Anterior cingulate cortex (tissue), 58 donors: ENCODE results near the gene DRGX.

Source experiments
- DNase-seq, 58 donors: peaks; one replicate each; lab custom pipeline; 2025; lab: John Stamatoyannopoulos, UW

DRGX gene

DNA sequence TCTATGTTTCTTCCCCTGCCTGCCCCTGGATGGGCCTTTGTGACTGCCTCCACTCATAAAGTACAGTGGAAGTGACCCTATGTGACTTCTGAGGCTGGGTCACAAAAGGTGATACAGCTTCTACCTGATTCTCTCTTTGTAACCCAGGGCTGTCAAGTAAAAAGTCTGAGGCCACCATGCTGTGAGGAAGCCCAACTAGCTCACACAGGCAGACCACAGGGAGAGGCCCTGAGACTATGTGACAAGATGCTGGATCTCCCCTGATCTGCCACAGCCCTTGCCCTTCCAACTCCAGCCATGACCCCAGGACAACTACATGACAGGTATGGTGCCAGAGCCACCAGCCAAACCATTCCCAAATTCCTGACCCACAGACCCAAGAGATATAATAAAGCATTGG, 45.8 kb downstream of the DRGX start:
- DNase-seq, result no peak

DNA sequence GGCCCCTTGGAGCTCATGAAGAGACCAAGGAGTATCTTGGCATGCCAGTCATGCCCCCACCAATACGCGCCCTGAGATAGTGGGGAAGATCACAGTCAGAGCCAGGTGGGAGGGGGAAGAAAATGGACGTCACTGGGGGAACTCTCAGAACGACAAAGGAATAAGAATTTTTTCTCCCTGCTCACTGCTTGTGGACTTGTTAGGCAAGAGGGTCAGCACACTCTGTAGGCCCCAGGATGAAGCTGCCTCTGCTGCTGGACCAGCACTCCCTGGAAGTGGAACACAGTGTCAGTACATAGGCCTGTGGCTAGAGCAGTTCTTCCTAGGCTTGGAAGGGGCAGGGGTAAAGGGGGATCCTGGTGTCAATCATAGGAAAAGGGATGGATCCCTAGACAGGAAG, 46.5 kb downstream of the DRGX start:
- DNase-seq, result no peak

DNA sequence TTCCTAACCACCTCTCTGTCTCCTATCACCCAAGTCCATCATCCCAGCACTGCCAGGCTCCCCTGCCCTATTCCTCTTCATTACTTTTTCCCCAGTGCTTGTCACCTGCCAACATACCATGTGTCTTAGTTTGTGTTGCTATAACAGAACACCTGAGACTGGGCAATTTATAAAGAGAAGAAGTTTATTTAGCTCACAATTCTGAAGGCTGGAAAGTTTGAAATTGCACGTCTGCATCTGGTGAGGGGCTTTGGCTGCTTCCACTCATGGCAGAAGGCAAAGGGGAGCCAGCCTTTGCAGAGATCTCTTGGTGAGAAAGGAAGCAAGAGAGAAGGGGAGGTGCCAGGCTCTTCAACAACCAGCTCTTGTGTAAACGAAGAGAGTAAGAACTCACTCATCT, 47.3 kb downstream of the DRGX start:
- no peak for DNase-seq

DNA sequence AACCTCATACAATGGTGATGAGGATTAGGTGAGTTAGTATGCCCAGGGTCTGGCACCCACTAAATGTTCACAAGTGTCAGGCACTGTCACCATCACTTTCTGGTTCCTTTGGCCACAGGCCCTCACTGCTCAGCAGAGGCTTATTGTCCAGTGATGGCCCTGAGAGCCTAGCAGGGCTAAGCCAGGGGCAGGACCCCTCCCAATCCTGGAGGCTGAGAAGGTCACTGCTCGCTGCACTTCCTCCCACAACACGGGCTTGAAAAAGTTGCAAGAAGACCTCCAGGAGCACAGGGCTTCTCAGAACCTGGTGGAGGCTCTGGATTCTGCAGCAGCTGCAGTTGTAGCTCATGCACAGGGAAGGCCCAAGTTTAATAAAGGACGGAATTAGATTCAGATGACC, 48.1 kb downstream of the DRGX start:
- no peak for DNase-seq

DNA sequence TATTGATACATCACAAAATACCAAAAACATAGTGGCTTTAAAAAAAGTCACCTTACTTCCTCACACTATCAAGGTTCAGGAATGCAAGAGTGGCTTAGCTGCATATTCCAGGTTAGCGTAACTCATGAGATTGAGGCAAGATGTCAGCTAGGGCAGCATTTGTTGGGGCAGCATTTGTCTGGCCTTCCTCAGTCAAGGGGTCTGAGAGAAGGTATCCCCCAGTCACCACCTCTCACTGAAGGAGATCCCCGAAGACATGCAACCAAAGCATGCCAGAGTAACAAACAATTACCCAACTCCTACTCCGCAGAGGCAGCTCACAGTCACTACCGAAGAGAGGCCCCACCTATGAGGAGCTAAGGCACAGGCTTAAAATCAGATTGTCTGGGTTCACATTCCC, 48.5 kb downstream of the DRGX start:
- no peak for DNase-seq

DNA sequence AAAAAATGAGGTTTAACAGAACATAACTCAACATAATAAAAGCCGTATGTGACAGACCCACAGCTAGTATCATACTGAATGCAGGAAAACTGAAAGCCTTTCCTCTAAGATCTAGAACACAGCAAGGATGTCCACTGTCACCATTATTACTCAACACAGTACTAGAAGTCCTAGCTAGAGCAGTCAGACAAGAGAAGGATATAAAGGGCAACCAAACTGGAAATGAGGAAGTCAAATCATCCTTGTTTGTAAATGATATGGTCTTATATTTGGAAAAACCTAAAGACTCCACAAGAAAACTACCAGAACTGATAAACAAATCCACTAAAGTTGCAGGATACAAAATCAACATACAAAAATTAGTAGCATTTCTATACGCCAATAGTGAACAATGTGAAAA, 51.0 kb downstream of the DRGX start:
- no peak for DNase-seq

DNA sequence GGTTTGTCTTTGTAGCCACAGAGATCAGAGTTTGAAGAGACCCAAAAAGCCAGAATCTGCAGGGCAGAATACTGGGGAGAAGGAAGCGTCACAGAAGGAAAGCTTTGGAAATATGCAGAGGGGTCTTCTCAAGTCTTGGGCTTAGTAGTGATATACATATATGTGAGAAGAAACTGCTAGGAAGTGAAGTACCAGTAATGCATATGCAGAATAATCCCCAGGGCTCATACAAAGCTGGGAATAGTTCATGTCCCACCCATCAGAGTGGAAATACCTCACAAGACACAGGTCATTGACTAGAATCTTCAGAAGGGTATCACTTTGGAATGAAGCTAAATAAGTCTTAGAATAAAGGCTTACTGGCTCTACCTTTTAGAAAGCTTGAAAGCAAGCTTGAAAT, 57.3 kb downstream of the DRGX start:
- DNase-seq, result no peak

DNA sequence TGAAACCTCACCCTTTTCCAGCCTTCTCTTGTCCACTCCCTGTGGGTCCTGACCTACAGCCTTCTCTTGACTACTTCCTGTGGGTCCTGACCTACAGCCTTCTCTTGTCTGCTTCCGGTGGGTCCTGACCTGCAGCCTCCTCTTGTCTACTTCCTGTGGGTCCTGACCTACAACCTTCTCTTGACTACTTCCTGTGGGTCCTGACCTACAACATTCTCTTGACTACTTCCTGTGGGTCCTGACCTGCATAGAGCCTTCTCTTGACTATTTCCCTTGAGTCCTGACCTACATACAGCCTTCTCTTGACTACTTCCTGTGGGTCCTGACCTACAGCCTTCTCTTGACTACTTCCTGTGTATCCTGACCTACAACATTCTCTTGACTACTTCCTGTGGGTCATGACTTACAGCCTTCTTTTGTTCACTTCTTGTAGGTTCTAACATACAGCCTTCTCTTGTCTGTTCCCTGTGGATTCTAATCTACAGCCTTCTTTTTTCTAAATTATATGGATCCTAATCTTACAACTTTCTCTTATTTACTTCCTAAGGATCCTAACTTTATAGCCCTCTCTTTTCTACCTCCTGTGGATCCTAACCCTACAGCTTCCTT, 60.4 kb downstream of the DRGX start:
- DNase-seq, result no peak

DNA sequence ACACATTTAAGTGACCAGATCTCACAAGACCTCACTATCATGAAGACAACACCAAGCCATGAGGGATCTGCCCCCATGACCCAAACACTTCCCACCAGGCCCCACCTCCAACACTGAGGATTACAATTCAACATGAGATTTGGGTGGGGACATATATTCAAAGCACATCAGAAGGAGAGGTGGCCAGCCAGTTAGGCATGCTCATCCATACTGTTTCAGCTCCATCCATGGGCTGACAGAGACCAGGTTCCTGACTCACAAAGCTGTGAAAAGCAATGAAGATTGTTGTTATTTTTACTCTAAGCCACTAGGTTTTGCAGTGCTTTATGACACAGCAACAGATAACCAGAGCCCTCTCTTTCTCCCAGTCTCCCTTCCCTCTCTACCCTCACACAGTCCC, 60.9 kb downstream of the DRGX start:
- DNase-seq, result no peak

DNA sequence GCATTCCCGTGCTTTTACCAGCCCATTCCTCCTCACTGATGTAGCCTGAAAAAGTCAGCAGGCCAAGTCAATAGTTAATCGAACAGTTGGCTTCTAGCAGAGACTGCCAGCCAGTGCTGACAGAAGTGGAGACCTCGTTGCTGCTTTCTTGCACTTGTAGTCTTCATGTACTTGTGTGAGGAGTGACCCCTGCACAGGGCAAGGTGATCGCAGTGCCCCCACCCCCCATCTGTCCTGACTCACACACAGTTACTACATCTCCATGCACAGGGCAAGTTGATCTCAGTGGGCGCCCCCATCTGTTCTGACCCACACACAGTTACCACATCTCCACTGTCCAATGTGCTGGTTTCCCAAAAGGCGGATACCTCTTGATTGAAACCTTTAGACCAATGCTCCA, 62.7 kb downstream of the DRGX start:
- no peak for DNase-seq

DNA sequence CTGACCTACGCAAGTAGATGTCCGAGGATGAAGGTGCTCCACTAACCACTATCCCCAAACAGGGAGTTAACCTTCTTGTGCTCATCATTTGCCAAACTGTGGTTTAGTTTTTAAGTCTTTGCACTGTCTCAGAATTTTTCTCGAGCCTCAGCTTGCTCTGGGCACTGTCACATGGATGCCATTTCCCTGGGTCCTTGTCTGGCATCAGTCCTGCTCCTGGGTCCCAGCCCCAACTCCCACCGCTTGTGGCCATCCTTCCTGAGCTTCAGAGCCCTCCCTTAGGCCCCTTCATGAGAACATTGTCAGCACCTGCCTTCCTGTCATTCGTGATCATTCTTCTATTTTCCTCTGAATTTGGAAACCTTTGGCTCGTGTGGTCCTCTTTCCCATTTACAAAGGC, 63.1 kb downstream of the DRGX start:
- no peak for DNase-seq

DNA sequence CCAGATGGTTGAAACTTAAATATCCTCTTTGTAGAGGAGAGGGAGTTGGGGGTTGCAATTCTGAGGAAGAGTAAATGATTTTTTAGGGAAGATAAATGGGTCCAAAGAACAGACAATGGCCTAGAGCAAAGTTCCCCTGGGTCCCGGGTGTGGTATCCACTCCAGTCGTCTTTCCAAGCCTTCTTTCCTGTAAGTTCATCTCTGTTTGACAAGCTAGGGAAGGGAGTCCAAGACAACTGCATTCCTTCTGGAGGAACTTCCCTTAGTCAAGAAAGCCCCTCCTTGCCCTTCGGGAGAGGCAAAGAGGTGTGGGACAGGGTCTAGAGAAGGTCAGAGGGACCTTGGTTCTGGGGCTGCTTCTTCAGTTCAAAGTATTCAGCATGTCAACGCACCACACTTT, 63.6 kb downstream of the DRGX start:
- DNase-seq, result no peak

DNA sequence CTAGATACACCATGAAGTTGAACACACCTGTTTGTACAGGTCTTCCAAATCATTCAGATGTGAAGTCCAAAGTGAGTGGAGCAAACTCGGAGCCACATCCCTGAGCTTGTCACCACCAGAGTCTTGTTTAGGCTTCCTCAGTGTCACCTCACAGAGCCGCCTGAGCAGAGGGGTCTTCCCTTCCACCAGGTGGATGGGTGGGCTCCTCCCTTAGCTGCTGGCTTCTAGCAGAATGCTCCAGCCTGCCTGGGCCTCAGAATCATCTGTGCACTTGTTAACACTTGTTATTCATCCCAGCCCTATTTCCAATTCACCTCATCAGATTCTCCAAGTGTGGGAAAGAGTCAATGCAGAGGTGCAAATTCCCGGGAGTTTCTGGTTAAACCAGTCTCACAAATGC, 64.5 kb downstream of the DRGX start:
- DNase-seq, result no peak

DNA sequence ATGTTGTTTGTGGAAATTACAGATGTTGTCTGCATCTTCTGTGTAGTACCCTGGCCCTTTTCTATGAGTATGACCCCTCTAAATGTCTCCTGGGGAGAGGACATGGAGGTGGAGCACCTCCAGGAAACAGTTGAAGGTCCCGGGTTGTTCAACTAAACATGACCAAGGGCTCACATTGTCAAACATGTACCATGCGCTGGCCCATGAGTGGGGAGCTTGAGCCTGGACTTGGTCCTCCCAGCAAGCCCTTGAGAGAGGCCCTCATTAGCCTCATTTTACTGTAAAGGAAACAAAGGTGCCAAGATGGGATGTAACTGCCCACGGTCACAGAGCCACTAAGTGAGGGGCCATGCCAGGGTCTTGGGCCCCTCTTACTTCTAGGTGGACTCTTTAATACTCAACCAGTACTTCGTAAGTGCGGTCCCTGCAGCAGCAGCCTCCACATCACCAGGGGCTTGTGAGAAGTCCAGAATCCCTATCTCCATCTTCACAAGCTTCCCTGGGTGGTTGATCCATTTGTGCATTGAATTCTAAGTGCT, 65.7 kb downstream of the DRGX start:
- no peak for DNase-seq

DNA sequence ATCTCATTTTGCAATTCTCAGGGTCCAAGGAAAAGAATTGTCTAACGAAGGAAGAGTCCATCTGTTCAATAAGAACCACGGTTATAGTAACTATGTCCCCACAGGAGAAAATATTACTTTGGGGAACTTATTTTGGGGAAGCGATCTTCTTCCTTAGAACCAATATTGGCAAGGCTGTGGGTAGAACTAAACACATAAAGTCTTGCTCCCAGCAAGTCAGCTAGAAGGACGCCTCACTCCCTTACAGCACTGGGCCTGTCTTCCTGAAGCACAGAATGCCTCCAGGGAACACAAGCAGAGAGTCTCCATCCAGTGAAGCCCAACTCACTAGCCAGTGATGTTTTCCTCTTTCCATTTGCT, 66.8 kb downstream of the DRGX start:
- no peak for DNase-seq

DNA sequence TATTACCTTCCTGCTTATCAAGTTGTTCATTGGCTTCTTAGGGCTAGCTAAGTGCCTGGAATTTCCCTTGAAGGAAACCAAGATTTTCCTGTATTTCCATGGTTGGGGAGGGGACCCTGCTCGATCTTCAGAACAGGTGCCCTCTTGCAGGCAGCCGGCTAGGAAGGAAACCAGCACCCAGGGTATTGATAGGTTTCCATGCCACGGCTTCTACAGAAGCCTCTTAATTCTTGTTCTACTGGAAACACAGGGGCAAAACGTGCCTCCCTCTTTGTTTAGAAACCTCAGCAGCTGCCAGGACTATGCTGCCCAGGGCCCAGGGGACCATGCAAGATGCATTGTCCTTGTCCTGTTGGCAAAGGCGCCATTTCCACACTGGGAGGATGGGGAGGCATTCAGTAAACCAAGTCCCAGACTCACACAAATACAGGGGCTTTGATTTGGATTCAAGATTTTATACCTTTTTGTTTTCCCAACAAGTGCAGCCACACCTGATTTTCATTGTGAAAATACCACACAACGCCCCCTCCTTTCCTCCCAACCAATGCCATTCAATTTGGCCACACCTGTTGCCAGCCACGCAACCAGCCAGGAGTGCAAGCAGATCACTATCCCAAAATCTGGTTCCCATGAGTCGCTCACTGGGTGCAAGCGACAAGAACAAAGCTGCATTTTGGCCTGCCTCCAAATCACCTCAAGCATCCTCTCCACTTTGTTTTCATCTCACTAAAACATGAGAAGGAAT, 67.3 kb downstream of the DRGX start:
- no peak for DNase-seq

DNA sequence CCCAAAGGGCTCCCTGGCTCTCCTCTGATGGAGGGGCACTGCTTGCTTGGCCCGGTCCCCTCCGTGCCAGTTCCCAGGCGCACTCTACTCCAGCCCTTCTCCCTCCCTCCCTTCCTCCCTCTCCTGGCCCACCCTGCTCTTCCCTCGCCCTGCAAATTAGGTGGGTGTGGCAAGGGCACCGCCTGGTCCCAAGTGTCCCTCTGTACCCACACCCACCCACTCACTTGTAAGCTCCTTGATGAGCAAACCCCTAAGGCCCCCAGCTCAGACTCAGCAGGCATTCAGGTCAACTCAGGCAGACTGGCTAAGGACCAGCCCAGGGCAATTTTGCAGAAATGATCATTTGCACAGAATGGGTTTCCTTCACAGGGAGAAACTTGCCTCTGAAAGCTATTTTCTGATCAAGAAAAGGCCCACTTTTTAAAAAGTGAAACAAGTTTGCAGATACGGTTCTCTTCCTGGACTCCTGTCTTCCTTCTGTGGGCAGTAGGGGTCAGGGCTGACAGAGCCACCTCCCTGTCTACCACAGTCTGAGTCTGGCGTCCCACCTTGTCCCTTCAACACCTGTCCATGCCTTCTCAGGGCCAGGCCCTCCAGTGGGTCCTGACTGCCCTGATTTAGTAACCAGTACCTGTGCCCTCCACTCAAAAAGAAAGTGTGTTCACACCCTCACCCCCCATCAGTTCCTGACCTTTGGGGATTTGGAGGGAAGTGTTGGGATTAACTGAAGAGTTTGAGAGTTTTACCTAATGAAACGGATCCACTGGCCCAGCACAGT, 68.7 kb downstream of the DRGX start:
- DNase-seq, result no peak

DNA sequence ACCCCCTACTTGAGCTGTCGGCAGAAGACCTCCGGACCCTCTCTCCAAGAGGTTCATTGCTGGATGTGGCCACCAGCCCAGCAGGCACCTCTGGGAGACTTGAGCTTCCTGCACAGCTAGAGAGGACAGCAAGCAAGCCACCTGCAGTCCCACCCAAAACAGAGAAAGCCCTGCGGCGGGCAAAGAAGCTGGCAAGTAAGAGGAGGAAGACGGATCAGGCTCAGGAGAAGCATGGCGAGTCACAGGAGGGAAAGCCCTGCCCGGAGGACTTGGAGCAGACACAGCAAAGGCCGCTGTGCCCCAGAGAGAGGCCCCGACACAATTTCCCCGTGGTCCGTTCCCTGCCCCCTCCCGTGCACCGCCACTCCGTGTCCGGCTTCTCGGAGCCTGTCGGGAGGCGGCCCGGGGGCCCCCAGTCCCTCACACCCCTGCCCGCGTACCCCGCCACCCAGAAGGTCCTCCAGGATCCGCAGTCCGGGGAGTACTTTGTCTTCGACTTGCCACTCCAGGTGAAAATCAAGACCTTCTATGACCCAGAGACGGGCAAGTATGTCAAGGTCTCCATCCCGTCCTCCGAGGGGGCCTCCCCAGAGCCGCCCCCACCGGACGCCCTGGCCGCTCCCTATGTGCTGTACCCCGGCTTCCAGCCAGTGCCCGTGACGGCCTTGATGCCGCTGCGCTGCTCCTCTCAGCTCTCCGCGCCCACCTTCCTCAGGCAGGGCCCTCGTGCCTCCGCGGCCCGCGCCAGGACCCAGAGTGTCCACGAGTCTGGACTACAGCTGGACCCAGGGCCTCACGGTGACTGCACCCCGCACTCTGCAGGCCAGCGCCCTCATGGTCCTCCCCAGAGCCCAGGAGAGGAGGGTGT, 69.7 kb downstream of the DRGX start:
- no peak for DNase-seq

DNA sequence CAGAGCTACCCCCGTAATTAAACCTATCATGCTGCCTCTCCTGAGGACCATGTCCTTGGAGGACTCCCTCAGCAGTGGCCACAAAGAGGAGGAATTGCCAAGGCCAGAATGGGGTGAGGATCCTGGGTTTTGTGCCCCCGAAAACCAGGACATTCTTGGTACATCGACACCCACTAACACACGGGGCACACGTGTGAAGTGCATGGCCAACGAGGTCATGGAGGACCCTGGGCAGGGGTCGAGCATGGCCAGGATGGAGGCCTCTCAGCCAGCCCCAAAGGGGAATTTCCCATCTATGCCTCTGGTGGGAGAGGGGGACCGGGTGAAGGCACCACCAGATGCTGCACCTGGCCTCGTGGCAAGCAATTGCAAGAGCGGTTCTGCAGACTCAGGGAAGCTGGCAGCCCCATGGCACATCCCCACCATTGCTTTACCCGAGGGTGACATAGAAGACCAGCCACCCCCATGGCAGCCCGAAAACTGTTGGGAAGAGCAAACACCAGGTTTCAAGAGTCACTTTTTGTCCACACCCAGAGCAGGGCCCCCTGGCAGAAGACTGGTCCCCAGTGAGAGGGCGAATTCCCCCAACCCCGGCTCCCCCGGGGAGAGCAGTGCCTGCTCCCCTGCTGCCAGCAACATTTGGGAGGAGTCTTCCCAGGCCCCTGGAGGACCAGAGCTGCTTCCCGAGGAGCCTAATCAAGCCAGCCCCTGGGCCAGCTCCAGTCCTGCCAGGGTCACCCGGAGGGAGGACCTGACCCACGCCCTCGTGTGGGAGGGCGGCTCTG, 70.6 kb downstream of the DRGX start:
- no peak for DNase-seq

DNA sequence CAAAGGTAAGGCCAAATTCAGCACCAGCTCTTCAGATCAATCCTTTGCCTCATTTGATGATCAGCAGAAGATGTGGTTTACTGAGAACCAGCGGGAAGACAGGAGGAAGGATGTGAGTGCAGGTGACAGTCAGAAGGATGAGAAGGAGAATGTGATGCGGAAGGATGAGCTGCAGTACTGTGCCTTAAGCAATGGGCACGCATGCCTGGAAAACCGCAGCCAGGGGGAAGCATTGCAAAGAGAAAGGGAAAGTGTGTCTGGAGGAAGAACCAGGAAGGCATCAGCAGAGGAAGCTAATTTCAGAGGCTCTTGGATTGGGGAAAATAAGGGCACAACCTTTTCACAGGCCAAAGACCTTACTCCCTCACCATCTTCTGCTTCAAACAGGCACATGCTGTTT, 71.2 kb downstream of the DRGX start:
- DNase-seq, result no peak
